Hippocampal formation (tissue), 2 donors: ENCODE measurements around the gene CCDC170.
"Not testable (repeated sequence)": the region's sequence is repeated elsewhere in the genome, so short reads cannot be mapped to it uniquely, and the experiment has no call there.

Experiments used
- DNase-seq, 2 donors: peaks; one replicate each; lab custom pipeline; 2025; lab: John Stamatoyannopoulos, UW

Gene CCDC170

DNA sequence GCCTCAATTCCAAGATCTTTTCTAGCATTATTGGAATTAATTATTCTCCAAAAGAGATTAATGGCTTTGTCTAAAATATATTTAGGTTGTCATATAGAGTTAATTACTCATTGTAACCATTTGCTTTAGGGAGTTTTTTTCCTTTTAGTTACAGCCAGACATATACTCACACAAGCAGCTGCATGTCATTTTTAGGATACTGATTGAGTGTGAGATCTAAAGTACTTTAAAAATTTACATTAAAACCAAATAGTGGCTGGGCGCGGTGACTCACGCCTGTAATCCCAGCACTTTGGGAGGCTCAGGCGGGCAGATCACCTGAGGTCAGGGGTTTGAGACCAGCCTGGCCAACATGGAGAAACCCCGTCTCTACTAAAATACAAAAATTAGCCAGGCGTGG, 51.1 kb downstream of the CCDC170 start:
- not testable (repeated sequence) for DNase-seq

DNA sequence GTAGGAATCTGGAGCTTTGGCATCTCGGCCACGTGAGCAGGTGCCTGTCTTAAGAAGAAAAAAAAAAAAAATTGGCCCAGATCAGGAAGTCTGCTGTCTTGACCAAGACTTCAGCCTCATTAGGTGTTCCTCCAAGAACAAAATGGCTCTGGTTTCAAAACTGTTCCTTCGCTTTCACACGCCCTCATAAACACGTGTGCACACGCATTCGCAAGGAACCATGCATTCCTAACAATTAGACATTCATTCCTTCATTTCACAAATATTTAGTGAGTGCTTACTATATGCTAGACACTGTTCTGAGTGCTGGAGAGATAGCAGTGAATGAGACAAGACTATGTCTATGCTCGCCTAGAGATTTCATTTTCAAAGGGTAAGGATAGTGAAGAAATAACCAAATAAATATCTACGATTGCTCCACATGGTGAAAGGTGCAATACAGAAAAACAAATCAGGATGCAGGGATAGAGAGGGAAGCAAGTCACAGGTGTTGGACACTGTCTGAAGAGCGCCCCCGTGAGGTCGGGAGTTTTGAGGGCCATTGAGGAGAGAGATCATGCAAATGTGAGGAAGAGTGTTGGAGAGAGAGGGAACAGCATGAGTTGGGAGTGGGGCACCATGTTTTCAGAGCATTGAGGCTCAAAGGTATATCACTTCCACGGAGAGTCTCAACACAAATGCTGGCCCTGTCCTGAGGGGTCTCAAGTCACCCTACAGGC, 53.3 kb downstream of the CCDC170 start:
- DNase-seq, result no peak

DNA sequence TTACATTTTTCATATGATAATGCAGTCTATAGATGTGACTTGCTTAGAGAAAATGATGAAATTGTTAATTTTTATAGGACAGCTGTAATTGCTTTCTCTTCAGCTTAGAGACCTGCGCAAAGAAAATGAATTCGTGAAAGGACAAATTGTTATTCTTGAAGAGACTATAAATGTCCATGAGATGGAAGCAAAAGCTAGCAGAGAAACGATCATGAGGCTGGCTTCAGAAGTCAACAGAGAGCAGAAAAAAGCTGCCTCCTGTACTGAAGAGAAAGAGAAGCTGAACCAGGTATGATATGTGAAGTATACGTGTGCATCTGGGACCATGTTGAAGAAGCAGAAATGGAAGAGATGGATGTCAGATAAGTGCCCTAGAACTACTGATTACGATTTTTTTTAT, 54.4 kb downstream of the CCDC170 start:
- DNase-seq, result no peak

DNA sequence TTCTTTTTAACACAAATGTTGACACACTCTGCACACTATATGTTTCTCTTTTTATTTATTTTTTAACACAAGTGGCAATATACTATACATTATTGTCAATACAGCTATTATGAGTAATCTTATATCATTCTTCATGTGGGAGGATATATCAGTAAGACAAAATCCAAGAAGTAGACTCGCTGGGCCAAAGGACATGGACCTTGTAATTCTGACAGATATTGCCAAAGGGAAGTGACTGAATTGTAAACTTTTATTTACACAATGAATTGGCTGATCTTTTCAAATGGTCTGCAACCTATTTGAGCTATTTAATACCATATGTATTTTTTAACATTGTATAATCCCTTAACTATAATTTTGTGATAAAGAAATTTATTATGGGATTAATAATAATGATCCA, 56.0 kb downstream of the CCDC170 start:
- DNase-seq, result no peak

DNA sequence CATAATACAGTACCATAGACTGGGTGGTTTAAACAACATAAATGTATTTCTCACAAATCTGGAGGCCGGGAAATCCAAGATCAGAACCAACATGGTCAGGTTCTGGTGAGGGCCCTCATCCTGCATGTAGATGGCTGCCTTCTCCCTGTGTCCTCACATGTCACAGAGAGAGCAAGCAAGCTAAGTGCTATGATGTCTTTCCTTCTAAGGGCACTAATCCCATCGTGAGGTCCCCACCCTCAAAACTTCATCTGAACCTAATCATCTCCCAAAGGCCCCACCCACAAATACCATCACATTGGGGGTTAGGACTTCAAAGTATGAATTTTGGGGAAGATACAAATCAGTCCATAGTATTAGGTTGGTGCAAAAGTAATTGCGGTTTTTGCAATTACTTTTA, 56.8 kb downstream of the CCDC170 start:
- DNase-seq, result no peak

DNA sequence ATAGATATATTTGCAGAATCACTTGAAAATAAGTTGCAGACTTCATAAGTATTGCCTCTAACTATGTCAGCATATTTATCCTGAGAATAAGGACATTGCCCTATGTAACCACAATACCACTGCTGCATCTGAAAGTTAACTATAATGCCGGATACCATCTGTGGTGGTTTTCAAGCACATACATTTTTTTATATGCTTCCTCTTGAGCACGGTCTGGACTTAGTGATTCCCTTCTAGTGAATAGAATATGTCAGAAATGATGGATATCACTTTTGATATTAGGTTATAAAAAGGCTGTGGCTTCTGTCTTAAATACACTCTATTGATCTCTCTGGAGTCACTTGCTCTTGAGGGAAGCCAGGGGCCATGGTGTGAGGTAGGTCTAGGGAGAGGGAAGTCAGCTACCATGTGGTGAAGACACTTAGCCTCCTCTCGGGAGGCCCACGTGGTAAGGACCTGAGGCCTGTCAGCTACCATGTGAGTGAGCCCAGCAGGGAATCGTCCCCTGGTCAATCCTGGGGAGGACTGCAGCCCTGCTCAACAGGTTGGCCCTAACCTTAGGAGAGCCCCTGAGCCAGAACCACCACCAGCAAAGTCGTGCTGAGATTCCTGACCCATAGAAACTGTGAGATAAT, 57.5 kb downstream of the CCDC170 start:
- DNase-seq, result no peak

DNA sequence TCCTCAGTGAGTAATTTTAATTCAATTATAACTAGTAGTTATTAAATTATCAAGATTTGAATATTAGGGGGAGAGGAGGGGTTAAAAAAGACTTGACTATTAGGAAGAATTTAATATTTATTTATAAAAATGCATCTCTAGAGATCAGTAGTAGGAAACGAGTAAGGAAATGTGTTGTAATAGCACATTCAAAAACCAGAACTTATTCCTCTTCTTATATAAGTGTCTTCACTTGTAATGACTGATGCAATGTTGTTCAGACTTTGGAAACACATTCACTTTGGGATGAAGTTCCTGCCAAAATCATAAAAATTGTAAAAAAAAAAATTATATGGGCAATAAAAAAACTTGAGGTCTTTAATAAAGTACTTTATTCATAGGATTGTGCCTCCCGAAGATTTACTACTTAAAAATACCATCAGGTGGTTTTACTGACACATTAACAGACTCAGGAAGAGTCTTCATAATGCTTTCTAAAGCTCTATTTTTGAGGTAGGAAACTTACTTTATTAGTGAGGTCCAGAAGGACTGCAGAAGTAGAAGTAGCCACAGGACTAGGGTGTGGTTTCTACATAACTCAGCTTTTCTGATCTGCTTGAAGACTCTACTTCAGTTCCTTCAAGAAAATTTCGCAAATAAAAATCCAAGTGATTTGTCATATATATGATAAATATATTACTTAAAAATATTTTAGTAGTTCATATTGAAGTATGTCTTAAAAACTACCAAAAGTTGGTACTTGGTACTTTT, 59.8 kb downstream of the CCDC170 start:
- no peak for DNase-seq

DNA sequence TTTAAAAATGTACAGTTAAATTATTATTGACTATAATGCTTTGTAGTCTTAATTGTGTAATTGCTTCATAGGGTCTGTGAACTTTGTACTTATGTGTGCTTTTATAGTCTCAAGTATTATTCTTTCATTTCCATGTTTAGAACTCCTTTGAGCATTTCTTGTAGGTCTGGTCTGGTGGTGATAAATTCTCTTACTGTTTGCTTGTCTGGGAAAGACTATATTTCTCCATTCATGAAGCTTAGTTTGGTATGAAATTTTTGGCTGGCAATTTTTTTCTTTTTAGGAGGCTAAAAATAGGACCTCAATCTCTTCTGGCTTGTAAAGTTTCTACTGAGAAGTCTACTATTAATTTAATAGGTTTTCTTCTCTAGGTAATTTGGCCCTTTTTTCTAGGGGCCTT, 67.4 kb downstream of the CCDC170 start:
- DNase-seq, result no peak

DNA sequence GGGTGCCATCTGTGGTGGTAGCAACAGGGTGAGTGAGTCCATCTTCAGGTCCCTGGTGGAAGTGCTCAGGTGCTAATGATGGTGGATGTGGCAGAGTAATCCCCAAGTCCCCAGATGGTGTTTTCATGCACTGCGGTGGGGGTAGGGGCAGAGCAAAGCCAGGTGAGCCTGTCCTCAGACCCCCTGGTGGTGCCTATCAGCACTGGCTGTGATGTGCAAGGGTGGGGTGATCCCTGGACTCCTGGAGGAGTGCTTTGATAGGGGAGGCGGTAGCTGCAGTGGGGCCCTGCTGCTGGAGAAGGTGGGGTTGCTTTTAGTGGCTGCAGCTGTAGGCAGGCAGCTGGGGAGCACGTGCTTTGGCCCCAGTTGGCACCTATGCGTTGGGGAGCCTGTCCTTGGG, 70.8 kb downstream of the CCDC170 start:
- no peak for DNase-seq

DNA sequence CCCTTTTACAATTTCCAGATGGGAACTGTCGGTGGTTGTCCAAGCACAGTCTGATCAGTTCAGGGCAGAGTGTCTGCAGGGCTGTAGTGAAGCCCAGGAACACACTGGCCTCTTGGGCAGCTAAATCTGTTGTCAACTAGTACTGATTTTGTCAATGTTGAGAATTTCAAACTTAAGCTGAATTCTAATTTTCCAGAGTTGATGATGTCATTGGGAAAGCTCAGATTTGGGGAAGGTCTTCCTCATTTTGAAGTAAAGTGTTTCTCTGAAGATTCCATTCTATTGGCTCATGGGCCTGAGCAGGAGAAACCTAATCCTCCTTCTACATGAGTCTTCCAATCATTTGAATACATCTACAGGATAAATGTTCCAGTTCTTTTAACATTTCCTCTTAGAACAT, 72.1 kb downstream of the CCDC170 start:
- DNase-seq, result no peak

DNA sequence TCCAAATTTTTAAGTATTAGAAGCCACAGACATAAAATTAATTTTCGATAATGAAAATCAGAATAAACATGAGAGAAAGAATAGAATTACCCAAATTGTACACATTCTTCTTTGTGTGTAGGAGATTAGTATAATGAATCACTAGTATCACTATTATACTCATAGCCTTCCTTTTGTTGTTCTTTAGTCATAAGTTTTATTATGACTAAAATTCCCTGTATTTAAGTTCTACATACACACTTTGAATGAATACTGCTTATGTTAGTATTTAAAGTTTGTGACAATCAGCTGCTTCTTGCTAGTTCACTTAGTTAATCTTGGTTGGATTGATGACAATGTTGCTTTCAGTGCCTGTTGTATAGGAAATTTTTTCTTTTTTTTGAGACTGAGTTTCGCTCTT, 72.7 kb downstream of the CCDC170 start:
- no peak for DNase-seq

DNA sequence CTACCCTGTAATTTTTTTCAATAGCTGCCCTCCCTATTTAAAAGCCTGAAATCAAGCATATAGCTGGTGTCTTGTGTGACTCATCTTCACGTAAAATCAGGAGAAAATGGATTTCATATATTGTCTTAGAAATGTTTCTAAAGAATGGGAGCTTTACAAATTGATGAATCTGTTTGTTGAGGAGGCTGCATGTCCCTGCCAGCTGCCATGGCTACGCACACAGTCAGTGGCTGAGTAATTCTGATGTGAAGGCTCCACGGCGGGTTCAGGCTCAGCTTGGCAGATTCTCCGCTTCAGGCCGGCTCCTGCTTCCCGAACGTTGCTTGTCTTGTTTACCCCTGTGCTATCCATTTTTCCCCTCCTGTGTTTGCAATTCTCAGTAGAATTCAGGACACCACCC, 82.8 kb downstream of the CCDC170 start:
- no peak for DNase-seq

DNA sequence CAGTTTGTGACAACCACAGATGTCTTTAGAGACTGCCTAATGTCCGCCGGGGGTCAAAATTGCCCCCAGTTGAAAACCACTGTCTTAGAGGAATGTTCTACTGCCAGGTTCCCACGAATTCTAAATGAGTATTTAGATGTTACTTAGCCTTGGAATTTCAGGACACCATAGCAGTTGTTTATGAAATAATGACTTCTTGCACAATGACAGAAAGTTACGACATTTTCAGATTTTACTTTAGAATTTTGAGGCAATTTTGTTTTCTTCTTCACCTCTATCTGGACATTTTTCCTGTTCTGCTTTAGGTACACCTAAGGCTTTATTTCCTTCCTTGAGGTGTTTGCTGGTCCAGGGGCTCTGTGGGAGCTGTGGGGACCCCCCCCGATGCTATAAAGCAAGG, 83.4 kb downstream of the CCDC170 start:
- no peak for DNase-seq

DNA sequence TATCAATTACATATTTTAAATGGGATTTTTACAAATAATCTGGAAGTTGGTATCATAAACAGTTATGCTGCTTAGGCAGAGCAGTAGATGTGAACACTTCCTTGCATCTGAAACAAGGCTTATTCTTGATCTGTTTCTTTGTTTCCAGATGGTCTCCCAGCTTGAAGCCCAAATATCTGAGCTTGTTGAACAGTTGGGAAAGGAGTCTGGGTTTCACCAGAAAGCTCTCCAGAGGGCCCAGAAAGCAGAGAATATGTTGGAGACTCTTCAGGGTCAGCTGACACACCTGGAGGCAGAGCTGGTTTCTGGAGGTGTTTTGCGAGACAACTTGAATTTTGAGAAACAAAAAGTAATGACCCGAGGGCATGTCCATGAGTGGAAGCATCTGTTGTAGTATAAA, 91.9 kb downstream of the CCDC170 start:
- no peak for DNase-seq

DNA sequence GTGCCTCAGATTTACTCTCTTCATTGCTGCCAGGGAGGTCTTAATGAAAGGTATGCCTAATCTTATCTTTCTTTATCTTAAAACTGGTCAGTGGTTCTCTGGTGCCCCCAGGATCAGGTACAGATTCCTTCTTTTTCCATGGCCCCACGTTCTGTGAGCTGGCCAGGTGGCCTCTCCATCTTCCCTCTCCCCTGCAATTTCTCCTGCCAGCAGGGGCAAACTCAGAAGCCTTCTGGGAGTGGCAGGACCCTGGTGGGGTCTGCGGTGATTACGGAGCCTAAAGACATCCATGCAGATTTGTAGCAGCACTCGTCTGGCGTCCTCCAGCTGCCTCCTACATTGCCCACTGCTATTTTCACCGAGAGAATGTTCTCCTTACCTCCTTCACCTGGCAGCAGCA, 95.8 kb downstream of the CCDC170 start:
- DNase-seq, result no peak

DNA sequence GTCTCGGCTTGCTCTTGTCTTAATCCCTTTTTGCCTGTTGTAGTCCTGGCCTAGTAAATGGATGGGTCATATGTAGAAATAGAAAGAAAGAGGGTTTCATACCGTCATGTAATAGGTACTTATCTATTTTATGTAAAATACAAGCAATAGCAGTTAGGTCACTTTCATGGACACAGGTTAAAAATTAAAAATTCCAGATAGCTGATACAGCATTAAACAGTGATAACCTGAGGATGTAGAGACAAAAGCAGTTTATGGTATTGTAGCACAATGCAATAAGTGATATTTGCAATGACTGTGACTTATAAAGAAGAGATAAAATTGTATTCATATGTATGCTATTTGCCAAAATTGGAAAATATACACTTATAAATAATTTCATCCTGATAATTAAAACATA, 96.9 kb downstream of the CCDC170 start:
- no peak for DNase-seq

DNA sequence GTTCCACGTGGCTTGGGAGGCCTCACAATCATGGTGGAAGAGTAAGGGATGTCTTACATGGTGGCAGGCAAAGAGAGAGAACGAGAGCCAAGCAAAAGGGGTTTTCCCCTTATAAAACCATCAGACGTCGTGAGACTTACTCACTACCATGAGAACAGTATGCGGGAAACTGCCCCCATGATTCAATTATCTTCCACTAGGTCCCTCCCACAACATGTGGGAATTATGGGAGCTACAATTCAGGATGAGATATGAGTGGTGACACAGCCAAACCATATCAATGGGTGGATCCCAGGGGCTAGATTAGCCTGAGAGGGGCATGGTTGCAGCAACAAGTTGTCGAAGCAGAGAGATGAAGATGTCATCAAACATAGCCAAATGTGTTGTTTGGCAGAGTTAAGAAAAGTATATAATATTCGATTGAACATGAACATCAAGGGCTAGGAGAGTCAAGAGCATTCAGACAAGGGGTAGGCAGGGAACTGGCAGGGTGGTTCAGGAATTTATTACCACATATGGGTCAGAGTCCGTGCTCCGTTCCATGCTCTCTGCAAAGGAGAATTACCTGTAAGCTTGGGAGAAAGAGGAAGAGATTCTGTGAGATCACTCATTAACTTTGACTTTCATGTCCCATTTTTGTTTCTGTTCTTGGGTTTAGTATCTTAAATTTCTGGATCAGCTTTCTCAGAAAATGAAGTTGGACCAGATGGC, 98.8 kb downstream of the CCDC170 start:
- no peak for DNase-seq

DNA sequence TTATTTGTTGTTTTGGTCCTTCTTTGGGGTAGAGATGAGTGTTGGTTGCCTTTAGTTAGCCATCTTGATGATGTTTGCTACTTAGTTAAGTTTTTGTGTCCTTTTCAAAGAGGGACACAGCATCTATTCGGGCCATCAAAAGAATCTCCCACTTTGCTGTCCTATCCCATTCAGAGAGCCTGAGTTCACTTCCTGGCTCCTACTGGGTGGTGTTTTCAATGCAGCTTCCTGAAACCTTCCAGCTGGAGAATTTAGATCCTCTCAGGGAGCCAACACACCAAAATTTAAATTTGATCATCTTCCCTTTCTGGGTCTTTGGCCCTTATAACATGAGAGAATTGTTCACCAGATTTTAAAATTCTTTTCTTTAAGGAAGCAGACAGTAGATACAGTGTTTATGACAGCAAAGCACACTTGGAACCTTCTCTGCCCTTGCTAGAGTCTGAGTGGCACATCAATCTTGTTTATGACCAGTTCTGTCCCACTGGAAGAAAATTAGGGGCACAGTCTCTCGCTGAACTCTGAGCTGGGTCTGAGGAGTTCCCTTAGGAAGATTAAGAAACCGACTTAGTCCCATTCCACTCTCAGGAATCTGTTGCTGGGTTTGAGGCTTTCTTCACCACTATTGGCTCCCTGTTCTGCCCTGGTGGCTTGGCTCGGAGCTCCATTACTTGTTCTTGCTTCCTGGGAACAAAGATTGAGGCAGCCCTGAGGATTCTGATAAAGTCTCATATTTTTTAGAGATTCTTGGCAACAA, 115.5 kb downstream of the CCDC170 start:
- DNase-seq, result no peak

DNA sequence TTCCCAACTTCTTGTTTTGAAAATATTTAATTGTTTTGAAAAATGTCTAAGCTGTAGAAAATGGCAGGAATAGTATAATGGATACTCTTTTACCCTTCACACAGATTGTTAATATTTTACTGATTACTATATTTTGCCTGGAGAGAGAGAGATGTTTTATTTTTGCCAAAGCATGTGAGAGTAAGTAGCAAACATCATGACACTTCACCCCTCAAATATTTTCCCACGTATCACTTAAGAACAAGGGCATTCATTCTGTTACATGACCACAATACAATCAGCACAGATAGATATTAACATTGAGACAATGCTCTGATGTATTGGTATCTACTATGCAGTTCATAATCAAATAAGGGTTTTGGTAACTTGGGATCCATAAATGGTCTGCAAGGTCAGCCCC, 116.5 kb downstream of the CCDC170 start:
- no peak for DNase-seq

DNA sequence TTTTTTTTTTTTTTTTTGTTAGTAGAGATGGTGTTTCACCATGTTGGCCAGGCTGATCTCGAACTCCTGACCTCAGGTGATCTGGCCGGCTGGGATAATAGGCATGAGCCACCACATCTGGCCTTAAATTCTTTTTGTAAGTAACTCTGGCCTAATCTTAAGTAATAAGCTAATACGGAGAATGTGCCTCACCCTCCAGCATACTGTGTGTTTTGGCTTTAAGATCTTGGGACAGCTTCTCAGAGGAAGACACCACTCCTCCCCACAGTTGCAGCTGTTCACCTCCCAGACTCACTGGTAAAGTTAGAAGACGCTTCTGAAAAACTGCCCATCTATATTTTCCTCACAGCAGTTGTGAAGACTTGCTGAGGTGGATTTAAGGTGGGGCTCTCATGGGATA, 120.8 kb downstream of the CCDC170 start:
- DNase-seq, result no peak

DNA sequence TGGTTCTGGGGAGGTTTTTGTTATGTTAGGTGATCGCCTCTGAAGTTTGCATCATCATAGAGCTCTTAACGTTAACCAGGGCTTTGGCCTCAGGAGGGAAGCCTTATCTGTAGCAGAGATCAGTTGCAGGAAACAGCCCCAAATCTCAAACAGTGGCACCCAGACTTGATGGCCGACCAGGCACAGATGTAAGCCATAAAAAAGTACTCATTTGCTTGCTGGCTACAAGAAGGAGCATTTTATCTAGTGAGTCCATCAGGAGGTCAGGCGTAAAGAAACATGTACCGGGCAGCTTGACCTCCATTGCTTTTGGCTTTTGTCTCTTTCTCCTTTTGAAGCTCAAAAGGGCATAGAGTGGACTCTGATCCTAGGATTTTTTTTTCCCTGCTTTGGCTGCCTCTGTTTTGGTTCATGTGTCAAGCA, 122.3 kb downstream of the CCDC170 start:
- no peak for DNase-seq

DNA sequence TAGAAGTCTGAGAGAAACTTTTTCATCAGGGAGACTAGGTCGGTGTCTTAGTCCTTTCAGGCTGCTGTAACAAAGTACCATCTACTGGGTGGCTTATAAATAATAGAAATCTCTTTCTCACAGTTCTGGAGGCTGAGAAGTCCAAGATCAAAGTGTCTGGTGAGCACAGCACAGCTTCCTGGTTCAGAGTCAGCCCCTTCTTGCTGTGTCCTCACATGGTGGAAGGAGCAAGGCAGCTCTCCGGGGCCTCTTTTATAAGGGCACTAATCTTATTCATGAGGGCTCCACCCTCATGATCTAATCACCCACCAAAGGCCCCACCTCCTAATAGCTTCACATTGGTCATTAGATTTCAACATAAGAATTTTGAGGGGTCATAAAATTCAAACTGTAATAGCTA, 122.8 kb downstream of the CCDC170 start:
- no peak for DNase-seq
